ENCODE results near the gene SYCP3.

- TF ChIP-seq CTCF (IDR thresholded peaks at IDR 0.05) (no peak), EP300 (IDR thresholded peaks at IDR 0.05) (no peak)
Measured at GRCh38 chr12:101690544-101691098, 48.6 kb downstream of the SYCP3 start.
